Stimulated activated CD8-positive, alpha-beta memory T cell treated with anti-CD3 and anti-CD28 coated beads, Interleukin-4, amount 100 ng/mL, for 48 hours (primary cell): ENCODE measurements around the gene COQ8A.
"Not testable (repeated sequence)": the region's sequence is repeated elsewhere in the genome, so short reads cannot be mapped to it uniquely, and the experiment has no call there.

Experiments
- DNase-seq: peaks from one replicate; pipeline ENCODE4 v3.0.0-alpha.2; 2020

The COQ8A gene

GRCh38 chr1:226985839-226986463 lies 45.9 kb downstream of the COQ8A start:
- DNase-seq = no peak

- no peak for DNase-seq
Measured at GRCh38 chr1:226986496-226987178, 46.5 kb downstream of the COQ8A start.

- DNase-seq = no peak
Measured at GRCh38 chr1:226987179-226987536, 47.1 kb downstream of the COQ8A start.

- no peak for DNase-seq
Measured at GRCh38 chr1:226987623-226988333, 47.7 kb downstream of the COQ8A start.

GRCh38 chr1:226988334-226988666 lies 48.2 kb downstream of the COQ8A start:
- DNase-seq = no peak

GRCh38 chr1:226989085-226989920 lies 49.2 kb downstream of the COQ8A start:
- no peak for DNase-seq

- DNase-seq = peak; percentile 63
Measured at GRCh38 chr1:226990133-226990716, 50.1 kb downstream of the COQ8A start.

- no peak for DNase-seq
Measured at GRCh38 chr1:226991920-226992319, 51.8 kb downstream of the COQ8A start.

GRCh38 chr1:226993814-226994585 lies 53.9 kb downstream of the COQ8A start:
- DNase-seq = no peak

- no peak for DNase-seq
Measured at GRCh38 chr1:226994586-226995364, 54.7 kb downstream of the COQ8A start.

GRCh38 chr1:226995365-226996332 lies 55.6 kb downstream of the COQ8A start:
- no peak for DNase-seq

GRCh38 chr1:226999579-226999978 lies 59.5 kb downstream of the COQ8A start:
- not testable (repeated sequence) for DNase-seq

GRCh38 chr1:227002531-227003049 lies 62.5 kb downstream of the COQ8A start:
- DNase-seq = no peak

- DNase-seq = no peak
Measured at GRCh38 chr1:227003165-227003564, 63.1 kb downstream of the COQ8A start.

- no peak for DNase-seq
Measured at GRCh38 chr1:227004796-227005195, 64.7 kb downstream of the COQ8A start.

- no peak for DNase-seq
Measured at GRCh38 chr1:227006226-227006796, 66.2 kb downstream of the COQ8A start.

- no peak for DNase-seq
Measured at GRCh38 chr1:227009937-227010336, 69.8 kb downstream of the COQ8A start.

GRCh38 chr1:227010645-227011044 lies 70.6 kb downstream of the COQ8A start:
- no peak for DNase-seq

GRCh38 chr1:227016990-227017389 lies 76.9 kb downstream of the COQ8A start:
- no peak for DNase-seq

GRCh38 chr1:227032396-227032795 lies 92.3 kb downstream of the COQ8A start:
- no peak for DNase-seq
